Measurements from ENCODE around the gene FAIM. TPM values are rescaled to one million over a fixed set of nuclear protein-coding genes. Genes with fewer than 3 reads are reported as not detected.
"Not testable (repeated sequence)": the region's sequence is repeated elsewhere in the genome, so short reads cannot be mapped to it uniquely, and the experiment has no call there.

FAIM gene
- total and polyA plus RNA-seq, 5 donors from 2014 or later: 1.7 to 9.7 (median 8.0) TPM

GRCh38 chr3:138680974-138681373 lies 72.4 kb downstream of the FAIM start:
- H3K9me3 Mint-ChIP-seq; H3K4me1 ChIP-seq (ENCODE audit: control insufficient read depth, insufficient read depth, low read length, poor library complexity, severe bottlenecking); H3K27me3 ChIP-seq (ENCODE audit: control insufficient read depth, insufficient read depth, low read length); H3K27ac ChIP-seq (ENCODE audit: insufficient read depth, low read length, poor library complexity, severe bottlenecking); H3K4me1 Mint-ChIP-seq; DNase-seq; H3K27me3 Mint-ChIP-seq; H3K4me3 Mint-ChIP-seq; H3K4me3 ChIP-seq (ENCODE audit: low read depth, low read length); H3K27ac Mint-ChIP-seq; ATAC-seq (ENCODE audit: low read depth in 2 of 2): not testable (repeated sequence)
- peaks cover 3 to 13% of the 10 kb centered on the region in 2 experiments for H3K9me3 ChIP-seq (ENCODE audit: control insufficient read depth in 2 of 2, low read length in 2 of 2)
- peaks cover 34% of the 10 kb centered on the region for H3K36me3 ChIP-seq (ENCODE audit: control insufficient read depth, insufficient read depth, low read length)
- peaks cover 34% of the 10 kb centered on the region for H3K36me3 Mint-ChIP-seq

- Mint-ChIP-seq H3K36me3 (peaks cover 31% of the 10 kb centered on the region), H3K4me3 (no peak overlapping the region)
- no peak for ATAC-seq (ENCODE audit: low read depth in 2 of 2)
Observed at GRCh38 chr3:138681463-138682220, 73.1 kb downstream of the FAIM start.

DNA sequence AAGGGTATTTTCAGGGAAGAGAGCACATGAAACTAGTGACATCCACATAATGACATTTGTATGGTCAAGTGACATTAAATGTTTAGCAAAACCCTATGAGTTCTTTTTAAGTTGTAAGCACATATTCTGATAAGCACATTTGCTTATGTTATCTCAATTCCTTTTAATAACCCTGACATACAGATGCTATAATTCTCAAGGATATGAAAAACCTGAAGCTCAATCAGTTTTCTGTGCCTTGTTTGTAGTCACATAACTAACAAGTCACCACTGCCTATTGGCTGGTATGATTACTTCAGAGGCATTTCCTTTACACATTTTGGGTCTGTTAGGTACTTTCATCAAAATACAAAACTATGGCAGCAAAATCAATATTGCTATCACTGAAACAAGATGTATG lies 74.1 kb downstream of the FAIM start:
- Histone ChIP-seq H3K27me3 (ENCODE audit: control insufficient read depth, insufficient read depth, low read length) (no peaks in the 10 kb centered on the region), H3K4me1 (ENCODE audit: control insufficient read depth, insufficient read depth, low read length, poor library complexity, severe bottlenecking) (no peaks in the 10 kb centered on the region), H3K4me3 (ENCODE audit: low read depth, low read length) (no peak overlapping the region), H3K36me3 (ENCODE audit: control insufficient read depth, insufficient read depth, low read length) (peaks cover 30% of the 10 kb centered on the region), H3K27ac (ENCODE audit: insufficient read depth, low read length, poor library complexity, severe bottlenecking) (no peak overlapping the region), H3K9me3 (ENCODE audit: control insufficient read depth in 2 of 2, low read length in 2 of 2) (no peaks in the 10 kb centered on the region)
- Mint-ChIP-seq H3K36me3 (peaks cover 34% of the 10 kb centered on the region), H3K9me3 (no peaks in the 10 kb centered on the region), H3K27ac (peak overlapping the region in 1 of 3 donors; percentile 71), H3K27me3 (no peaks in the 10 kb centered on the region), H3K4me1 (peaks cover 0 to 3% (median under 1%) of the 10 kb centered on the region in 4 donors), H3K4me3 (no peak overlapping the region)
- no peak for DNase-seq
- ATAC-seq (ENCODE audit: low read depth in 2 of 2): no peak

More at GRCh38 chr3:138681463-138682220, 73.1 kb downstream of the FAIM start:
- Histone ChIP-seq H3K4me3 (ENCODE audit: low read depth, low read length) (no peak overlapping the region), H3K27ac (ENCODE audit: insufficient read depth, low read length, poor library complexity, severe bottlenecking) (no peak overlapping the region), H3K9me3 (ENCODE audit: control insufficient read depth in 2 of 2, low read length in 2 of 2) (peaks cover 2 to 6% of the 10 kb centered on the region in 2 experiments), H3K4me1 (ENCODE audit: control insufficient read depth, insufficient read depth, low read length, poor library complexity, severe bottlenecking) (no peaks in the 10 kb centered on the region), H3K27me3 (ENCODE audit: control insufficient read depth, insufficient read depth, low read length) (no peaks in the 10 kb centered on the region), H3K36me3 (ENCODE audit: control insufficient read depth, insufficient read depth, low read length) (peaks cover 28% of the 10 kb centered on the region)
- DNase-seq: no peak
- H3K27me3 Mint-ChIP-seq: no peaks in the 10 kb centered on the region
- no peaks in the 10 kb centered on the region for H3K4me1 Mint-ChIP-seq
- H3K27ac Mint-ChIP-seq: no peak overlapping the region
- H3K9me3 Mint-ChIP-seq: peaks cover 0 to 3% (median 0%) of the 10 kb centered on the region in 7 donors

Other genes with a start within 250 kb of the FAIM start
- not detected for gene ESYT3, start 174.2 kb upstream of the FAIM start, total RNA-seq
- under 1 TPM in 1 of 4 donors, not detected in 3; 0.17 TPM for gene ESYT3, start 174.2 kb upstream of the FAIM start, polyA plus RNA-seq
- gene CEP70, start 14.5 kb upstream of the FAIM start, total RNA-seq: 15.6 TPM
- 1 to 10 TPM; 3.8 to 8.3 (median 5.5) TPM for gene CEP70, start 14.5 kb upstream of the FAIM start, polyA plus RNA-seq
- gene PIK3CB, start 226.2 kb downstream of the FAIM start, total RNA-seq: 29.2 TPM
- 10 to 100 TPM; 10.3 to 16.4 (median 13.3) TPM for gene PIK3CB, start 226.2 kb downstream of the FAIM start, polyA plus RNA-seq